ENCODE measurements around the gene ERCC6L2. TPM values are rescaled to one million over a fixed set of nuclear protein-coding genes. Genes with fewer than 3 reads are reported as not detected.

ERCC6L2 gene
- total and polyA plus RNA-seq, 2 of the 8 experiments (the other 6 are each of a cell fraction or from before 2014, with no cell fraction given): 9.8 to 50.0 TPM

GRCh38 chr9:95966306-95966705 lies 90.8 kb downstream of the ERCC6L2 start (continued):
- TF ChIP-seq SP2 (IDR thresholded peaks at IDR 0.05; ENCODE audit: low read length) (no peak), MAFK (IDR thresholded peaks at IDR 0.05; ENCODE audit: low read depth, low read length) (no peak), BACH1 (IDR thresholded peaks at IDR 0.05; ENCODE audit: low read length) (no peak), SIN3A (conservative IDR thresholded peaks at IDR 0.05 in 1 of 2, IDR thresholded peaks at IDR 0.05 in 1 of 2; ENCODE audit: low read depth in 1 of 2, low read length in 2 of 2) (no peak), GTF2F1 (IDR thresholded peaks at IDR 0.05; ENCODE audit: borderline replicate concordance, low read depth, low read length) (no peak), TAF7 (optimal IDR thresholded peaks at IDR 0.05; ENCODE audit: borderline replicate concordance, low read depth, low read length) (no peak), JUN (IDR thresholded peaks at IDR 0.05; ENCODE audit: low read depth, low read length) (no peak)
